Measurements from ENCODE around the gene HDAC11.

HDAC11 gene

GRCh38 chr3:13526626-13526949, 46.5 kb downstream of the HDAC11 start:
- DNase-seq: no peak

- peak; percentile 52 for DNase-seq
Observed at GRCh38 chr3:13528217-13528867, 48.2 kb downstream of the HDAC11 start.

- DNase-seq: no peak
Observed at GRCh38 chr3:13529196-13530112, 49.3 kb downstream of the HDAC11 start.

GRCh38 chr3:13530241-13531009, 50.3 kb downstream of the HDAC11 start:
- DNase-seq: no peak

- no peak for DNase-seq
Observed at GRCh38 chr3:13532085-13532484, 52.0 kb downstream of the HDAC11 start.

- no peak for DNase-seq
Observed at GRCh38 chr3:13532631-13533030, 52.5 kb downstream of the HDAC11 start.

- no peak for DNase-seq
Observed at GRCh38 chr3:13533885-13534301, 53.8 kb downstream of the HDAC11 start.

- no peak for DNase-seq
Observed at GRCh38 chr3:13535526-13535875, 55.4 kb downstream of the HDAC11 start.

GRCh38 chr3:13535905-13536304, 55.8 kb downstream of the HDAC11 start:
- DNase-seq: no peak

GRCh38 chr3:13536432-13536831, 56.3 kb downstream of the HDAC11 start:
- DNase-seq: peak; percentile 55

- no peak for DNase-seq
Observed at GRCh38 chr3:13536832-13537231, 56.7 kb downstream of the HDAC11 start.

GRCh38 chr3:13537244-13537908, 57.3 kb downstream of the HDAC11 start:
- no peak for DNase-seq

- peak; percentile 100 for DNase-seq
Observed at GRCh38 chr3:13537909-13538296, 57.8 kb downstream of the HDAC11 start.

GRCh38 chr3:13538520-13539291, 58.6 kb downstream of the HDAC11 start:
- DNase-seq: no peak

- DNase-seq: peak; percentile 77
Observed at GRCh38 chr3:13539292-13539638, 59.2 kb downstream of the HDAC11 start.

- DNase-seq: no peak
Observed at GRCh38 chr3:13539671-13540070, 59.6 kb downstream of the HDAC11 start.

- no peak for DNase-seq
Observed at GRCh38 chr3:13540297-13540995, 60.3 kb downstream of the HDAC11 start.

- peak; percentile 65 for DNase-seq
Observed at GRCh38 chr3:13541691-13542090, 61.6 kb downstream of the HDAC11 start.

GRCh38 chr3:13542142-13542541, 62.0 kb downstream of the HDAC11 start:
- no peak for DNase-seq

- peak; percentile 98 for DNase-seq
Observed at GRCh38 chr3:13543253-13543652, 63.1 kb downstream of the HDAC11 start.

GRCh38 chr3:13544293-13544831, 64.3 kb downstream of the HDAC11 start:
- peak; percentile 97 for DNase-seq

Data from fibroblast of skin of back (primary cell).